CD8-positive, alpha-beta memory T cell (primary cell): ENCODE data around the gene DPEP3. TPM values are rescaled to one million over a fixed set of nuclear protein-coding genes. Genes with fewer than 3 reads are reported as not detected.
"Not testable (repeated sequence)": the region's sequence is repeated elsewhere in the genome, so short reads cannot be mapped to it uniquely, and the experiment has no call there.

Experiments
- CTCF ChIA-PET: fragments of 350-600 bp; sonication (Branson Sonifier 250); formaldehyde crosslinking; loops from one replicate; lab custom pipeline; 2021; ENCODE audit warnings: antibody characterized with exemption; lab: Charles Lee
- POLR2A ChIA-PET: fragments of 350-600 bp; sonication (Branson Sonifier 250); formaldehyde crosslinking; loops from one replicate; lab custom pipeline; 2021; ENCODE audit warnings: antibody characterized with exemption; lab: Charles Lee
- DNase-seq, 5 donors: peaks; one replicate each; pipeline versions ENCODE4 v3.0.0 to v3.0.0-alpha.2; 2020 to 2022; ENCODE audit warnings: mixed read lengths in 1 of 5
- H3K27ac ChIP-seq: one replicate; pipeline ENCODE4 v1.7.0; 2013; ENCODE audit warnings: low read depth, mild to moderate bottlenecking, low read length, moderate library complexity
- H3K27me3 ChIP-seq: 2 replicates; pipeline ENCODE4 v1.7.0; 2013; ENCODE audit warnings: low read length, mild to moderate bottlenecking; ENCODE audit not compliant: insufficient read depth, poor library complexity, severe bottlenecking
- H3K36me3 ChIP-seq: 2 replicates; pipeline ENCODE4 v1.7.0; 2013; ENCODE audit warnings: mild to moderate bottlenecking, low read length, moderate library complexity; ENCODE audit not compliant: insufficient read depth
- H3K4me1 ChIP-seq: 2 replicates; pipeline ENCODE4 v1.7.0; 2013; ENCODE audit warnings: mild to moderate bottlenecking, low read length, moderate library complexity; ENCODE audit not compliant: insufficient read depth
- H3K4me3 ChIP-seq: 2 replicates; pipeline ENCODE4 v1.7.0; 2013; ENCODE audit warnings: mild to moderate bottlenecking, low read length
- H3K9me3 ChIP-seq: 2 replicates; pipeline ENCODE4 v1.7.0; 2013; ENCODE audit warnings: mild to moderate bottlenecking, low read length
- H3K27ac Mint-ChIP-seq, 8 donors: one replicate each; pipeline ENCODE4 v1.8.0; 2020 to 2021; ENCODE audit warnings: mixed read lengths in 8 of 8, mild to moderate bottlenecking in 6 of 8, inconsistent platforms in 3 of 8, moderate library complexity in 3 of 8
- H3K27me3 Mint-ChIP-seq, 2 donors: one replicate each; pipeline ENCODE4 v1.8.0; 2020 to 2021; ENCODE audit warnings: mixed read lengths in 2 of 2, mild to moderate bottlenecking in 1 of 2, moderate library complexity in 1 of 2
- H3K36me3 Mint-ChIP-seq, 3 donors: one replicate each; pipeline ENCODE4 v1.8.0; 2020 to 2021; ENCODE audit warnings: mixed read lengths in 3 of 3, inconsistent platforms in 1 of 3, mild to moderate bottlenecking in 1 of 3
- H3K4me1 Mint-ChIP-seq, 3 donors: one replicate each; pipeline ENCODE4 v1.8.0; 2020 to 2021; ENCODE audit warnings: mixed read lengths in 3 of 3, inconsistent platforms in 1 of 3, mild to moderate bottlenecking in 1 of 3
- H3K4me3 Mint-ChIP-seq, 7 donors: one replicate each; pipeline ENCODE4 v1.8.0; 2020 to 2021; ENCODE audit warnings: mixed read lengths in 7 of 7, mild to moderate bottlenecking in 6 of 7, moderate library complexity in 4 of 7, inconsistent platforms in 2 of 7
- H3K9me3 Mint-ChIP-seq, 5 donors: one replicate each; pipeline ENCODE4 v1.8.0; 2020 to 2022; ENCODE audit warnings: mixed read lengths in 5 of 5, mild to moderate bottlenecking in 3 of 5, moderate library complexity in 2 of 5, inconsistent platforms in 1 of 5
- polyA plus RNA-seq: library from polyadenylated mRNA; unstranded; fragments of 300-500 nt; fragmentation: Illumina TruSeq; gene quantifications from one replicate; pipeline ENCODE4 v1.2.3, GENCODE V29; 2021
- total RNA-seq, 2 experiments: library from RNA; stranded (reverse); gene quantifications; one replicate each; pipeline ENCODE4 v1.2.3, GENCODE V29; 2021

The DPEP3 gene
- total and polyA plus RNA-seq, 3 experiments from 2014 or later = 0.10 to 0.18 (median 0.18) TPM

GRCh38 chr16:67999985-68000384 is 19.7 kb upstream of the DPEP3 start:
- peaks cover 48 to 71% (median 55%) of the 10 kb centered on the region in 3 donors for H3K4me1 Mint-ChIP-seq
- peak overlapping the region; percentile 83 to 92 (median 85) for H3K4me3 Mint-ChIP-seq
- no peaks in the 10 kb centered on the region for H3K9me3 Mint-ChIP-seq
- Histone ChIP-seq H3K9me3 (no peaks in the 10 kb centered on the region), H3K27me3 (no peaks in the 10 kb centered on the region), H3K36me3 (no peaks in the 10 kb centered on the region), H3K4me1 (peaks cover 46% of the 10 kb centered on the region), H3K4me3 (peak overlapping the region; percentile 70), H3K27ac (no peak overlapping the region)
- ChIA-PET POLR2A (interaction anchor here (0.8 to 1.3 kb wide), 2 partner anchors 17 to 27 kb away, joined by 3 read pairs; no protein-coding TSS in a partner anchor), CTCF (interaction anchor here (1.4 to 3.4 kb wide), 3 partner anchors 23 to 84 kb away, joined by 3 to 16 read pairs (median 15); partner anchors contain the start of genes DDX28 and DUS2)
- H3K27ac Mint-ChIP-seq = peak overlapping the region; percentile 77 to 96 (median 95)
- DNase-seq = peak in 1 of 5 donors; percentile 27
- H3K27me3 Mint-ChIP-seq = no peaks in the 10 kb centered on the region
- peaks cover 0 to 11% (median 2%) of the 10 kb centered on the region in 3 donors for H3K36me3 Mint-ChIP-seq

GRCh38 chr16:67998779-67999688 is 18.7 kb upstream of the DPEP3 start, which contains the start of gene DPEP2:
Gene DPEP2 (minus strand): TSS chr16:67999484. CDS start chr16:67993212, 6,272 bp downstream.
- ChIA-PET CTCF (interaction anchor here (0.9 to 3.4 kb wide), 6 partner anchors 9 to 234 kb away, joined by 3 to 15 read pairs (median 4); partner anchors contain the start of genes DDX28 and DUS2), POLR2A (interaction anchor here (0.6 to 1.3 kb wide), 8 partner anchors 18 to 751 kb away, joined by 3 to 7 read pairs (median 4); partner anchors contain the start of genes ATP6V0D1, DDX28, DUS2 and GFOD2)
- Mint-ChIP-seq H3K4me1 (peaks cover 45 to 72% (median 56%) of the 10 kb centered on the region in 3 donors), H3K4me3 (peak within 1 kb of the TSS; percentile 83 to 92 (median 85)), H3K27ac (peak within 1 kb of the TSS; percentile 77 to 96 (median 95)), H3K36me3 (peaks cover 0 to 11% (median 2%) of the 10 kb centered on the region in 3 donors)
- not testable (repeated sequence) for H3K9me3 Mint-ChIP-seq, H3K27me3 ChIP-seq, H3K9me3 ChIP-seq, H3K36me3 ChIP-seq, H3K27me3 Mint-ChIP-seq
- H3K4me3 ChIP-seq = peak within 1 kb of the TSS; percentile 70
- peaks cover 43% of the 10 kb centered on the region for H3K4me1 ChIP-seq
- peak in 3 of 5 donors; percentile 49 to 74 (median 70) for DNase-seq
- H3K27ac ChIP-seq = peak within 1 kb of the TSS; percentile 14

GRCh38 chr16:67998231-67998778 is 18.0 kb upstream of the DPEP3 start:
- POLR2A ChIA-PET = interaction anchor here (0.6 to 1.3 kb wide), 6 partner anchors 24 to 750 kb away, joined by 3 to 7 read pairs (median 4); partner anchors contain the start of genes ATP6V0D1, DDX28, DUS2 and GFOD2
- Mint-ChIP-seq H3K4me3 (peak overlapping the region; percentile 83 to 92 (median 85)), H3K36me3 (peaks cover 0 to 11% (median 2%) of the 10 kb centered on the region in 3 donors), H3K27ac (peak overlapping the region in 6 of 8 donors; percentile 77 to 96 (median 92)), H3K4me1 (peaks cover 52 to 75% (median 63%) of the 10 kb centered on the region in 3 donors)
- not testable (repeated sequence) for H3K27me3 Mint-ChIP-seq, H3K9me3 Mint-ChIP-seq, H3K27me3 ChIP-seq, H3K27ac ChIP-seq, H3K9me3 ChIP-seq, DNase-seq, H3K36me3 ChIP-seq
- Histone ChIP-seq H3K4me3 (peak overlapping the region; percentile 70), H3K4me1 (peaks cover 50% of the 10 kb centered on the region)
- CTCF ChIA-PET = interaction anchor here (0.9 to 3.4 kb wide), 8 partner anchors 10 to 235 kb away, joined by 3 to 15 read pairs (median 3); partner anchors contain the start of genes DDX28, DPEP2NB and DUS2

- CTCF ChIA-PET = interaction anchor here (1.3 to 2.4 kb wide), 5 partner anchors 9 to 89 kb away, joined by 3 to 17 read pairs (median 4); partner anchors contain the start of genes DPEP2NB and NFATC3
- Mint-ChIP-seq H3K36me3 (peaks cover 0 to 15% (median 2%) of the 10 kb centered on the region in 3 donors), H3K27me3 (no peaks in the 10 kb centered on the region), H3K27ac (peak overlapping the region in 6 of 8 donors; percentile 35 to 79 (median 67)), H3K4me1 (peaks cover 50 to 77% (median 63%) of the 10 kb centered on the region in 3 donors), H3K4me3 (peak overlapping the region in 3 of 7 donors; percentile 16 to 50 (median 38)), H3K9me3 (no peaks in the 10 kb centered on the region)
- Histone ChIP-seq H3K27ac (no peak overlapping the region), H3K36me3 (no peaks in the 10 kb centered on the region), H3K4me3 (no peak overlapping the region), H3K9me3 (no peaks in the 10 kb centered on the region), H3K4me1 (peaks cover 51% of the 10 kb centered on the region), H3K27me3 (no peaks in the 10 kb centered on the region)
- POLR2A ChIA-PET = interaction anchor here (1.1 kb wide), 1 partner anchor 44 kb away, joined by 4 read pairs; no protein-coding TSS in a partner anchor
- DNase-seq = no peak
Measured at GRCh38 chr16:67996666-67997065, 16.4 kb upstream of the DPEP3 start.

GRCh38 chr16:67995423-67995822 is 15.1 kb upstream of the DPEP3 start:
- no peak for DNase-seq
- Histone ChIP-seq H3K9me3 (no peaks in the 10 kb centered on the region), H3K4me3 (no peak overlapping the region), H3K27ac (no peak overlapping the region), H3K4me1 (peaks cover 39% of the 10 kb centered on the region), H3K36me3 (no peaks in the 10 kb centered on the region), H3K27me3 (no peaks in the 10 kb centered on the region)
- Mint-ChIP-seq H3K36me3 (peaks cover 0 to 20% (median 2%) of the 10 kb centered on the region in 3 donors), H3K4me1 (peaks cover 41 to 68% (median 52%) of the 10 kb centered on the region in 3 donors), H3K27ac (peak overlapping the region; percentile 54 to 93 (median 78)), H3K4me3 (peak overlapping the region in 2 of 7 donors; percentile 41 to 67), H3K27me3 (no peaks in the 10 kb centered on the region), H3K9me3 (no peaks in the 10 kb centered on the region)
- ChIA-PET CTCF (interaction anchor here (1.0 to 2.4 kb wide), 5 partner anchors 11 to 49 kb away, joined by 3 to 17 read pairs (median 4); no protein-coding TSS in a partner anchor), POLR2A (no interaction called here)

GRCh38 chr16:67994040-67994408 is 13.7 kb upstream of the DPEP3 start:
- not testable (repeated sequence) for H3K9me3 ChIP-seq, H3K9me3 Mint-ChIP-seq, H3K27me3 Mint-ChIP-seq, H3K27me3 ChIP-seq, H3K36me3 ChIP-seq
- DNase-seq = peak in 1 of 5 donors; percentile 30
- Mint-ChIP-seq H3K4me3 (peak overlapping the region; percentile 73 to 88 (median 82)), H3K4me1 (peaks cover 27 to 54% (median 38%) of the 10 kb centered on the region in 3 donors), H3K27ac (peak overlapping the region; percentile 78 to 98 (median 95)), H3K36me3 (peaks cover 0 to 19% (median 2%) of the 10 kb centered on the region in 3 donors)
- peak overlapping the region; percentile 41 for H3K4me3 ChIP-seq
- peaks cover 25% of the 10 kb centered on the region for H3K4me1 ChIP-seq
- CTCF ChIA-PET = interaction anchor here (0.7 to 3.6 kb wide), 15 partner anchors 9 to 110 kb away, joined by 3 to 13 read pairs (median 4); partner anchors contain the start of genes DUS2, NFATC3 and NRN1L
- POLR2A ChIA-PET = interaction anchor here (0.7 to 1.4 kb wide), 2 partner anchors 12 to 842 kb away, joined by 8 to 9 read pairs; no protein-coding TSS in a partner anchor
- H3K27ac ChIP-seq = peak overlapping the region; percentile 71
